Measurements from ENCODE around the gene RLF. TPM values are rescaled to one million over a fixed set of nuclear protein-coding genes. Genes with fewer than 3 reads are reported as not detected.
"Not testable (repeated sequence)": the region's sequence is repeated elsewhere in the genome, so short reads cannot be mapped to it uniquely, and the experiment has no call there.

RLF gene
- total RNA-seq, 2 experiments from 2014 or later = 42.7 to 44.8 TPM

DNA sequence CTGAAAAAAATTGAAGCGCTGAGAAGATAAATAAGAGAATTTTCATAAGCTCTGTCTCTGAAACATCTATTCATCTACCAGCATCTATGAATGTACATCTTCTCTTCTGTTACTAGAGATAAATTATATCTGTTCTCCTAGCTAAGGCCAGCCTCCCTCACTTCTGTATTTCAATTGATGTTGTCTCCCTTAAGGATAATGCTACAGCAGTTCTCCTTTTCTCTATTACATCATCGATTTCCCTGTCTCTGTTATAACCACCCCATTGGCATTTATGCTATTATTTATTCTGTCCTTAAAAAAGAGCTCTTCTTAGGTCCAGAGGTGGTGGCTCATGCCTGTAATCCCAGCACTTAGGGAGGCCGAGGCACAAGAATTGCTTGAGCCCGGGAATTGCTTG is 43.7 kb downstream of the RLF start:
- TF ChIP-seq, protein P1, sequence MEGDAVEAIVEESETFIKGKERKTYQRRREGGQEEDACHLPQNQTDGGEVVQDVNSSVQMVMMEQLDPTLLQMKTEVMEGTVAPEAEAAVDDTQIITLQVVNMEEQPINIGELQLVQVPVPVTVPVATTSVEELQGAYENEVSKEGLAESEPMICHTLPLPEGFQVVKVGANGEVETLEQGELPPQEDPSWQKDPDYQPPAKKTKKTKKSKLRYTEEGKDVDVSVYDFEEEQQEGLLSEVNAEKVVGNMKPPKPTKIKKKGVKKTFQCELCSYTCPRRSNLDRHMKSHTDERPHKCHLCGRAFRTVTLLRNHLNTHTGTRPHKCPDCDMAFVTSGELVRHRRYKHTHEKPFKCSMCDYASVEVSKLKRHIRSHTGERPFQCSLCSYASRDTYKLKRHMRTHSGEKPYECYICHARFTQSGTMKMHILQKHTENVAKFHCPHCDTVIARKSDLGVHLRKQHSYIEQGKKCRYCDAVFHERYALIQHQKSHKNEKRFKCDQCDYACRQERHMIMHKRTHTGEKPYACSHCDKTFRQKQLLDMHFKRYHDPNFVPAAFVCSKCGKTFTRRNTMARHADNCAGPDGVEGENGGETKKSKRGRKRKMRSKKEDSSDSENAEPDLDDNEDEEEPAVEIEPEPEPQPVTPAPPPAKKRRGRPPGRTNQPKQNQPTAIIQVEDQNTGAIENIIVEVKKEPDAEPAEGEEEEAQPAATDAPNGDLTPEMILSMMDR (IDR thresholded peaks at IDR 0.05) = no peak
- no peaks in the 10 kb centered on the region for H3K4me1 Mint-ChIP-seq (ENCODE audit: low read depth)
- H3K27ac Mint-ChIP-seq = no peak overlapping the region
- H3K36me3 Mint-ChIP-seq (ENCODE audit: low read depth) = peaks cover 79% of the 10 kb centered on the region
- Histone ChIP-seq H3K27me3 (ENCODE audit: control insufficient read depth in 1 of 2, insufficient read depth in 2 of 2, low read length in 2 of 2) (no peaks in the 10 kb centered on the region), H3K4me3 (ENCODE audit: low read length) (no peak overlapping the region), H3K36me3 (ENCODE audit: insufficient read depth, low read length) (peaks cover 52% of the 10 kb centered on the region), H3K9me3 (ENCODE audit: control insufficient read depth in 1 of 2, insufficient read depth in 1 of 2, low read length in 2 of 2) (no peaks in the 10 kb centered on the region), H3K4me1 (ENCODE audit: insufficient read depth, low read length) (no peaks in the 10 kb centered on the region), H3K27ac (ENCODE audit: low read depth in 1 of 2, low read length in 2 of 2) (no peak overlapping the region)
- H3K27me3 Mint-ChIP-seq = no peaks in the 10 kb centered on the region
- ChIA-PET CTCF (interaction anchor here (0.6 kb wide), 1 partner anchor 24 kb away, joined by 3 read pairs; no protein-coding TSS in a partner anchor), POLR2A (no interaction called here)
- ATAC-seq (ENCODE audit: poor library complexity) = no peak
- intact Hi-C loops (cut with DNase I, micrococcal nuclease) = no loop called here
- no peak overlapping the region for H3K4me3 Mint-ChIP-seq
- H3K9me3 Mint-ChIP-seq = no peaks in the 10 kb centered on the region
- no peak for DNase-seq

DNA sequence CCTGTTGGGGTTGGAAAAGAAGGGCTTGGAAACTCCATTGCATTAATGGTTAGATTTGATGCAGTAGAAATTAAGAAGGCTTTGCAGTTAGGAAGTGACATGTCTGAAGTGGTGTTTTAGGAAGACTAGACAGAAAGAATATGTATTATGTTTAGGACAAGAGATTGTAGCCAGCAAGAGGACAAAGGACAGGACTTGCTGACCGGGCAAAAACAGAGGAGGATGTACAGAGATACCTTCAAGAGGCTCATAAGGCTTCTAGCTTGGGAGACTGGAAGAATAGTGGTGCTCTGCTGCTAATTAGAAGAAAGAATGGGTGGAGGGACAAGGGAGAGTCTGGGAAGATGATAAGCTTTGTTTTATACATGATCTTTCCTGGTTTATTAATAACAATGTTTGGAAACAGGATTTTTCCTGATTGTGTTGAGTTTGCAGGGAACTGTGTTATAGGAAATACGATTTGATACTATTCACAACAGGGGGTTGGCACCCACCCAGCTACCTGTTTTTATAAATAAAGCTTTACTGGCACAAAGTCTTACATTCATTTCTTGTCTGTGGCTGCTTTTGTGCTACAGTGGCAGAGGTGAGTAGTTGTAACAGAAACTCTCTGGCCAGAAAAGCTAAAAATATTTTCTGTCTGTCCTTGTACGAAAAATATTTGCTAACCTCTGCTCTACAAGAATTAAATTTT is 49.5 kb downstream of the RLF start:
- no peak overlapping the region for H3K27ac ChIP-seq (ENCODE audit: low read depth in 1 of 2, low read length in 2 of 2)
- DNase-seq (no peak), ATAC-seq (ENCODE audit: poor library complexity) (no peak)
- TF ChIP-seq, protein P1 (IDR thresholded peaks at IDR 0.05) = no peak
- H3K9me3 ChIP-seq (ENCODE audit: control insufficient read depth in 1 of 2, insufficient read depth in 1 of 2, low read length in 2 of 2) = no peaks in the 10 kb centered on the region
- no peak overlapping the region for H3K4me3 Mint-ChIP-seq
- H3K27ac Mint-ChIP-seq = no peak overlapping the region
- no peaks in the 10 kb centered on the region for H3K27me3 Mint-ChIP-seq
- ChIA-PET POLR2A (no interaction called here), CTCF (interaction anchor here (1.0 to 1.8 kb wide), 3 partner anchors 13 to 67 kb away, joined by 3 to 5 read pairs (median 4); no protein-coding TSS in a partner anchor)
- no peak overlapping the region for H3K4me3 ChIP-seq (ENCODE audit: low read length)
- no peaks in the 10 kb centered on the region for H3K4me1 Mint-ChIP-seq (ENCODE audit: low read depth)
- H3K27me3 ChIP-seq (ENCODE audit: control insufficient read depth in 1 of 2, insufficient read depth in 2 of 2, low read length in 2 of 2) = no peaks in the 10 kb centered on the region
- peaks cover 83% of the 10 kb centered on the region for H3K36me3 Mint-ChIP-seq (ENCODE audit: low read depth)
- H3K9me3 Mint-ChIP-seq = no peaks in the 10 kb centered on the region
- no peaks in the 10 kb centered on the region for H3K4me1 ChIP-seq (ENCODE audit: insufficient read depth, low read length)
- intact Hi-C loops (cut with DNase I, micrococcal nuclease) = no loop called here
- peaks cover 61% of the 10 kb centered on the region for H3K36me3 ChIP-seq (ENCODE audit: insufficient read depth, low read length)

DNA sequence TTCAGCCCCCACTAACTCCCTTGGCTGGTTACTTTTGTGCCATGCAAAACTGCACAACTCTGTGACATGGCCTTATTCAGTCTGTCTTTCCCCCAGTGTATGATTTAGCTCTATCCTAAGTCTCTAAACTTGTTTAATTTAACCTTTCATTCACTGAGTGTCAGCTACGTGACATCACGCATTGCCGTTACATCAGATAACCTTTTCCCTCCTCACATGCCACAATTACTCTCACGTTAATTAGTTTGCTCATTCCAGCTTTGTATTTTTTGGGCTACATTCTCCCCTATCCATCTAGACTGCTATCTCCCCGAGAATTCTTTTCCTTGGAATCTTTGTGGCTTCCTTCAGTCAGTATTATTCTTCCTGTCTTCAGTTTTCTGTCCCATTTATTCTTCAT is 57.1 kb downstream of the RLF start:
- no peaks in the 10 kb centered on the region for H3K9me3 ChIP-seq (ENCODE audit: control insufficient read depth in 1 of 2, insufficient read depth in 1 of 2, low read length in 2 of 2)
- no peak overlapping the region for H3K4me3 ChIP-seq (ENCODE audit: low read length)
- CTCF ChIA-PET = interaction anchor here (1.3 kb wide), 1 partner anchor 11 kb away, joined by 3 read pairs; no protein-coding TSS in a partner anchor
- POLR2A ChIA-PET = no interaction called here
- intact Hi-C loops (cut with DNase I, micrococcal nuclease) = no loop called here
- H3K4me1 ChIP-seq (ENCODE audit: insufficient read depth, low read length) = no peaks in the 10 kb centered on the region
- H3K27ac ChIP-seq (ENCODE audit: low read depth in 1 of 2, low read length in 2 of 2) = no peak overlapping the region
- H3K27me3 ChIP-seq (ENCODE audit: control insufficient read depth in 1 of 2, insufficient read depth in 2 of 2, low read length in 2 of 2) = no peaks in the 10 kb centered on the region
- H3K36me3 ChIP-seq (ENCODE audit: insufficient read depth, low read length) = peaks cover 16% of the 10 kb centered on the region
- Mint-ChIP-seq H3K36me3 (ENCODE audit: low read depth) (peaks cover 54% of the 10 kb centered on the region), H3K27ac (no peak overlapping the region), H3K27me3 (no peaks in the 10 kb centered on the region), H3K4me1 (ENCODE audit: low read depth) (no peaks in the 10 kb centered on the region), H3K4me3 (no peak overlapping the region), H3K9me3 (no peaks in the 10 kb centered on the region)
- DNase-seq = no peak
- no peak for ATAC-seq (ENCODE audit: poor library complexity)
- TF ChIP-seq, protein P1 (IDR thresholded peaks at IDR 0.05) = no peak

DNA sequence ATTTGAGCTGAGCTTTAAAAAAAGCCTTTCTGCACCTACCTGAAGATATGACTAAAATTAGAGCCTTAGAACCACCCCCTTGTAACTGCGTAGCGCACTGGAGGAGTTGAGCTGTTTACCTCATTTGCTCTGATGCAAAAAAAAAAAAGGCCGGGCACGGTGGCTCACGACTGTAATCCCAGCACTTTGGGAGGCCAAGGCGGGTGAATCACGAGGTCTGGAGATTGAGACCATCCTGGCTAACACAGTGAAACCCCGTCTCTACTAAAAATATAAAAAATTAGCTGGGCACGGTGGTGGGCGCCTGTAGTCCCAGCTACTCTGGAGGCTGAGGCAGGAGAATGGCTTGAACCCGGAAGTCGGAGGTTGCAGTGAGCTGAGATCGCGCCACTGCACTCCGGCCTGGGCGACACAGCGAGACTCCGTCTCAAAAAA is 60.3 kb downstream of the RLF start:
- intact Hi-C loops (cut with DNase I, micrococcal nuclease); H3K27me3 ChIP-seq (ENCODE audit: control insufficient read depth in 1 of 2, insufficient read depth in 2 of 2, low read length in 2 of 2); DNase-seq; H3K9me3 Mint-ChIP-seq; ATAC-seq (ENCODE audit: poor library complexity); H3K27ac ChIP-seq (ENCODE audit: low read depth in 1 of 2, low read length in 2 of 2); H3K4me1 Mint-ChIP-seq (ENCODE audit: low read depth); H3K4me3 Mint-ChIP-seq; H3K4me3 ChIP-seq (ENCODE audit: low read length); POLR2A ChIA-PET; H3K27me3 Mint-ChIP-seq; H3K27ac Mint-ChIP-seq; H3K4me1 ChIP-seq (ENCODE audit: insufficient read depth, low read length); H3K9me3 ChIP-seq (ENCODE audit: control insufficient read depth in 1 of 2, insufficient read depth in 1 of 2, low read length in 2 of 2): not testable (repeated sequence)
- peaks cover 49% of the 10 kb centered on the region for H3K36me3 Mint-ChIP-seq (ENCODE audit: low read depth)
- H3K36me3 ChIP-seq (ENCODE audit: insufficient read depth, low read length) = peaks cover 17% of the 10 kb centered on the region
- CTCF ChIA-PET = interaction anchor here (1.0 to 1.2 kb wide), 2 partner anchors 68 to 94 kb away, joined by 3 to 6 read pairs; no protein-coding TSS in a partner anchor

Data from CD4-positive, alpha-beta T cell (primary cell).